Measurements from ENCODE around the gene CYP4F12. TPM values are rescaled to one million over a fixed set of nuclear protein-coding genes. Genes with fewer than 3 reads are reported as not detected.

Gene CYP4F12, protein sequence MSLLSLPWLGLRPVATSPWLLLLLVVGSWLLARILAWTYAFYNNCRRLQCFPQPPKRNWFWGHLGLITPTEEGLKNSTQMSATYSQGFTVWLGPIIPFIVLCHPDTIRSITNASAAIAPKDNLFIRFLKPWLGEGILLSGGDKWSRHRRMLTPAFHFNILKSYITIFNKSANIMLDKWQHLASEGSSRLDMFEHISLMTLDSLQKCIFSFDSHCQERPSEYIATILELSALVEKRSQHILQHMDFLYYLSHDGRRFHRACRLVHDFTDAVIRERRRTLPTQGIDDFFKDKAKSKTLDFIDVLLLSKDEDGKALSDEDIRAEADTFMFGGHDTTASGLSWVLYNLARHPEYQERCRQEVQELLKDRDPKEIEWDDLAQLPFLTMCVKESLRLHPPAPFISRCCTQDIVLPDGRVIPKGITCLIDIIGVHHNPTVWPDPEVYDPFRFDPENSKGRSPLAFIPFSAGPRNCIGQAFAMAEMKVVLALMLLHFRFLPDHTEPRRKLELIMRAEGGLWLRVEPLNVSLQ
- not detected in 2 replicates for total RNA-seq

DNA sequence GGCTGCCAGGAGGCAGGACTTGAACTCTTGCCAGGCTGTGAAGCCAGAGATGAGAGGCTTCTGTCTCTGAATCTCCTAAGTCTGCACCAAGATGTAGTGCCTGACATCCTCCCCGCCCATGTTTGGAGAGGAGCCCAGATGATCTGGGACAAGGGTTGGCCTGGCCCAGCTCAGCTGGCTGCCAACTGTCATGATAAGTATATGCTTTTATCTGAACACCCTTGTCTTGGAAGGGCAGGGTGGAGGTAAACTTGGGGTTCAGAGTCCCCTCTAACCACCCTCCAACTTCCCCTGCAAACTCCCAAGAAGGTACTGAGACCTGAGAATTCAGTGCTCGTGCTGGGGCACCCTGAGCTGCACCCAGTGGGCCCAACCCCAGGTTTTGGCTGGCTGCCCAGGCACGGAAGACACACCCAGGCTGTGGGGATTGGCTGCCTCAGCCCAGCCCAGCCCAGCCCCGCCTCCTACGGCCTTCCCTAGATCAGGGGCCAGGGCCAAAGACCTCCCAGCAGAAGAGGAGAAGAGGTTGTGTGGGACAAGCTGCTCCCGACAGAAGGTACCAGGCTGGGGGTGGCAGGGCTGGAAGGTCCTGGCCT, at the start of gene CYP4F12:
TSS of gene CYP4F12 (plus strand) at position 508 of the 596 bp plus-strand sequence. CDS start 443 bp downstream, outside the sequence.
- Mint-ChIP-seq H3K9me3 (peaks cover 12% of the 10 kb centered on the region), H3K36me3 (ENCODE audit: low read depth) (no peaks in the 10 kb centered on the region), H3K27ac (no peak within 1 kb of the TSS), H3K27me3 (ENCODE audit: low read depth) (no peaks in the 10 kb centered on the region), H3K4me1 (ENCODE audit: low read depth) (no peaks in the 10 kb centered on the region), H3K4me3 (ENCODE audit: low read depth) (no peak within 1 kb of the TSS)
- DNase-seq (ENCODE audit: low spot score): no peak
- intact Hi-C loops (cut with micrococcal nuclease): no loop called here

DNA sequence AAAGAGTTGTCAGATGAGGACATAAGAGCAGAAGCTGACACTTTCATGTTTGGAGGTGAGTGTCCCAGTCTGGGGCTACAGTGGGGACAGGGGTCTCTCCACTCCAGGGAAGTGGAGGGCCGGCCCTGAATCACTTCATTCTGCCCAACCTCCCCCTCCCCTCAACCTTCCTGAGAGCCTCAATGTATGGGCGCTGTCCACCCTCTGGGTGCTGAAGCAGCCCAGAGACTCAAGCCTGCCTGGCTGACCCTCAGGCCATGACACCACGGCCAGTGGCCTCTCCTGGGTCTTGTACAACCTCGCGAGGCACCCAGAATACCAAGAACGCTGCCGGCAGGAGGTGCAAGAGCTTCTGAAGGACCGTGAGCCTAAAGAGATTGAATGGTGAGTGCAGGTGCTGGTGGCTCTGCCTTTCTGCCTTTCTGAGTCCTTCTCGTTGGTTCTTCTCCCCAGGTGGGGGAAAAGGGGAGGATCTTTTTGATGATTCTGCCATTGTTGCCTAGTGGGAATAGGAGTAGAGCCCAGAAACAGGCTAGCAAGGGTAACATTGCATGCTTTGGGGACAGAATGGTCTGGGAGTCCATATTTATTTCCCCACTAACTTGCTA, 49.1 kb upstream of the CYP4F12 start:
- Mint-ChIP-seq H3K36me3 (ENCODE audit: low read depth) (no peaks in the 10 kb centered on the region), H3K4me3 (ENCODE audit: low read depth) (no peak overlapping the region), H3K27ac (no peak overlapping the region), H3K4me1 (ENCODE audit: low read depth) (no peaks in the 10 kb centered on the region), H3K9me3 (no peaks in the 10 kb centered on the region), H3K27me3 (ENCODE audit: low read depth) (no peaks in the 10 kb centered on the region)
- DNase-seq (ENCODE audit: low spot score): no peak
- intact Hi-C loops (cut with micrococcal nuclease): no loop called here

DNA sequence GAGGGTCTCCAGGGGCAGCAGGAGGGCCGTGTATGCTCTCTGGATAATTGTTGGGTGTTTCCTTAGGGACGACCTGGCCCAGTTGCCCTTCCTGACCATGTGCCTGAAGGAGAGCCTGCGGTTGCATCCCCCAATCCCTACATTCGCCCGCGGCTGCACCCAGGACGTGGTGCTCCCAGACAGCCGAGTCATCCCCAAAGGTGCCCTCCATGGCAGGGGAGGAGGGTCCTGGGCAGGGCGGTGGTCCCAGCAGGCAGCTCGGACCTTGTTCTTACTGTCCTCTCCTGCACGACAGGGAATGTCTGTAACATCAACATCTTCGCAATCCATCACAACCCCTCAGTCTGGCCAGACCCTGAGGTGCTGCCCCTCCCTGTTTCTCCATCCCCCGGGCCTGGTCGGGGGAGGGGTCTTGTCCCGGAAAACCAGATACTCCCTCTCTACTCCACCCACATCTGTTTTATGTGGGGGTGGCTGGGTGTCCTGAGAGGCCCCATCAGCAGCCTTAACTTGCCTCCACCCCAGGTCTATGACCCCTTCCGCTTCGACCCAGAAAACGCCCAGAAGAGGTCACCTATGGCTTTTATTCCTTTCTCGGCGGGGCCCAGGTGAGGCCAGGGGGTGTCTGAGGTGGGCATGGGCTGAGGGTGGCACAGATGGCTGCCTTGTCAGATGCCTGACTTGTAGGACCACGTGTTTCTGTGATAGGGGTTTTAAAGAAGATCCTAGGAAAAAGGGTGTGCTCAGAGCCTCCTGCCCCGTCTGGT, 44.5 kb upstream of the CYP4F12 start:
- no peak overlapping the region for H3K27ac Mint-ChIP-seq
- H3K27me3 Mint-ChIP-seq (ENCODE audit: low read depth): peaks cover 2% of the 10 kb centered on the region
- intact Hi-C loops (cut with micrococcal nuclease): loop anchor here (2.0 kb wide), 1 partner anchor 554 kb away; no protein-coding TSS in a partner anchor
- H3K36me3 Mint-ChIP-seq (ENCODE audit: low read depth): no peaks in the 10 kb centered on the region
- no peaks in the 10 kb centered on the region for H3K9me3 Mint-ChIP-seq
- H3K4me3 Mint-ChIP-seq (ENCODE audit: low read depth): no peak overlapping the region
- no peak for DNase-seq (ENCODE audit: low spot score)
- H3K4me1 Mint-ChIP-seq (ENCODE audit: low read depth): no peaks in the 10 kb centered on the region

DNA sequence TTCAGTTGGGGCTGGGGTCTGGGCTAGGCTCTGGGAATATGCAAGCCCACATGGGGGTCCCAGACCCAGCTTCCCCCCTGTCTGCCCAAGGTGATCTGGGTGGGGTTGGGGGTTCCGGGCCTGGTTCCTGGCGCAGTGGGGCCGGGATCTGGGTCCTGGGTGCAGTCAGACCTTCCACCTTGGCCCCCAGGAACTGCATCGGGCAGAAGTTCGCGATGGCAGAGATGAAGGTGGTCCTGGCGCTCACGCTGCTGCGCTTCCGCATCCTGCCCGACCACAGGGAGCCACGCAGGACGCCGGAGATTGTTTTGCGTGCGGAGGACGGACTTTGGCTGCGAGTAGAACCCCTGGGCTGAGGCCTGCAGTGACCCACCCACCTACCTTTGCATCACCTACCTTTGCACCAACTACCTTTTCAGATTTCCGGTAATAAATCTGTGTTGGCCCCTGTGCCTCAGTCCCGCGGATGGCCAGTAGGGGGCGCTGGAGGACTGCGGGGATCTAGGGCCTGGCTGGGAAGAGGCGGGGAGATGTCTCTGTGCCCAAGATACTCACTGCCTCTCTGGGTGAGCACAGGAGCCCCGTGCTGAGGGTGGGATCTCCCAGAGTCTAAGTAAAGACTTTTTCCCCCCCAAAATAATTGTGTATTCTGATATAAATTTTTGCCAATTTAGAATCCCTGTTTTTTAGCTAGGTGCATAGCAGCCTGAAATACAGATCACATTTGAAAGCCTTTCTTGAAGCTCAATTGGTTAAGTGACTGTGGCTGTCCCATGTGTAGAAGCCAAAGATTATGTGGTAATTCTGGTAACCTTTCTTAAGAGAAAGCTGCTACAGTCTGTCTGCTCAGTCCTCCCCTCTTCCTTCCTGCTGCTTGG, 43.6 kb upstream of the CYP4F12 start:
- Mint-ChIP-seq H3K36me3 (ENCODE audit: low read depth) (no peaks in the 10 kb centered on the region), H3K27ac (no peak overlapping the region), H3K27me3 (ENCODE audit: low read depth) (peaks cover 2% of the 10 kb centered on the region), H3K4me1 (ENCODE audit: low read depth) (no peaks in the 10 kb centered on the region), H3K4me3 (ENCODE audit: low read depth) (no peak overlapping the region), H3K9me3 (no peaks in the 10 kb centered on the region)
- peak; percentile 74 for DNase-seq (ENCODE audit: low spot score)
- intact Hi-C loops (cut with micrococcal nuclease): loop anchor here (2.0 kb wide), 1 partner anchor 554 kb away; no protein-coding TSS in a partner anchor

DNA sequence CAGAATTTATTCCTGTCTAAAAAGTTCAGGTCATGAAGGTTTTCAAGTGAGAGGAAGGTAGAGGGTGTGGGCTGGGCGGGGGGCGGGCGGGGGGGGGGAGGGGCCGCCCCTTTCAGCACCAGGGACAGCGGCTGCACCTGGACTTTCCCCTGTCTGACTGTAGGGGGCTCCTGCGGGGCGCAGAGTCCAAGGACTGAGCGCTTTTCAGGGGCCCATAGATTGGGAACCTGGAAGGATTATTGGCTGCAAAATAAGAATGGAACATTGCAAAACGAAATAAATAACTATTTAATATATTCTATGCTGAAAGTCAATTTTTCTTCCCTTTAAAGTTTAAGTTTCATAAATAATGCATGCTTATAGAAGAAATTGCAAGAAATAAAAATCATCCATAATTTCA, 41.1 kb upstream of the CYP4F12 start:
- H3K4me1 Mint-ChIP-seq (ENCODE audit: low read depth): no peaks in the 10 kb centered on the region
- H3K27ac Mint-ChIP-seq: no peak overlapping the region
- no peaks in the 10 kb centered on the region for H3K9me3 Mint-ChIP-seq
- no peak overlapping the region for H3K4me3 Mint-ChIP-seq (ENCODE audit: low read depth)
- peaks cover 5% of the 10 kb centered on the region for H3K27me3 Mint-ChIP-seq (ENCODE audit: low read depth)
- DNase-seq (ENCODE audit: low spot score): no peak
- intact Hi-C loops (cut with micrococcal nuclease): no loop called here
- H3K36me3 Mint-ChIP-seq (ENCODE audit: low read depth): no peaks in the 10 kb centered on the region

DNA sequence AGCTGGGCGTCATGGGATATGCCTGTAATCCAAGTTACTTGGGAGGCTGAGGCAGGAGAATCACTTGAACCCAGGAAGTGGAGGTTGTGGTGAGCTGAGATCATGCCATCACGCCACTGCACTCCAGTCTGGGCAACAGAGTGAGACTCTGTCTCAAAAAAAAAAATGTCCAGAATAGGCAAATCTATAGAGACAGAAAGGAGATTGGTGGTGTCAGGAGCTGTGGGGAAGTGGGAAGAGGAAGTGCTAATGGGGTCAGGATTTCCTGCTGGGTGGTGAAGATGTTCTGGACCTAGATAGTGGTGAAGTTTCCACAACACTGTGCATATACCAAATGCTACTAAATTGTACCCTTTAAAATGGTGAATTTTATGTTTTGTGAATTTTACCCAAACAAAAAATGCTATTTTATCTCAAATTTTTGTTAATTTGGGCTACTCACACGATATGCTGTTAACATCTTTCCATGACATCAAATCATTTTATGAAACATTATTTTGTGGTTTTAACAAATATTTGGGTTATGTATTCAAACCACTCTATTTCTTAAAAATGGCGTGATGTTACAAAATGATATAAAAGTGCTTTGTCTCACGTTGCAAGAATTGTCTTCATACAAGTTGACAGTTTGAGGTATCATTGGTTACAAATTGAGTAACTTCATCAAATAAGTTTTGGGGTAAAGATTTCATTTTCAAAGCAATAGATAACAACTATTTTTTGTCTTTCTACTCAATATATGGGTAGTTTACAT, 39.6 kb upstream of the CYP4F12 start:
- H3K36me3 Mint-ChIP-seq (ENCODE audit: low read depth): no peaks in the 10 kb centered on the region
- intact Hi-C loops (cut with micrococcal nuclease): no loop called here
- no peak for DNase-seq (ENCODE audit: low spot score)
- H3K4me1 Mint-ChIP-seq (ENCODE audit: low read depth): no peaks in the 10 kb centered on the region
- no peak overlapping the region for H3K27ac Mint-ChIP-seq
- no peak overlapping the region for H3K4me3 Mint-ChIP-seq (ENCODE audit: low read depth)
- peaks cover 5% of the 10 kb centered on the region for H3K27me3 Mint-ChIP-seq (ENCODE audit: low read depth)
- H3K9me3 Mint-ChIP-seq: no peaks in the 10 kb centered on the region

DNA sequence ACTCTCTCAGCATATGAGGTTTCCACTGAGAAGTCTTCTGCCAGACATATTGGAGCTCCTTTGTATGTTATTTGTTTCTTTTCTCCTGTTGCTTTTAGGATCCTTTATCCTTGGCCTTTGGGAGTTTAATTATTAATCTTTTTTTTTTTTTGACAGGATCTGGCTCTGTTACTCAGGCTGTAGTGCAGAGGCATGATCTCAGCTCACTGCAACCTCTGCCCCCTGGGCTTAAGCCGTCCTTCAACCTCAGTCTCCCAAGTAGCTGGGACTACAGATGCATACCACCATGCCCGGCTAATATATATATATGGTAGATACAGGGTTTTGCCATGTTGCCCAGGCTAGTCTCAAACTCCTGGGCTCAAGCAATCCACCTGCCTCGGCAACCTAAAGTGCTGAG, 38.8 kb upstream of the CYP4F12 start:
- intact Hi-C loops (cut with micrococcal nuclease): no loop called here
- no peaks in the 10 kb centered on the region for H3K4me1 Mint-ChIP-seq (ENCODE audit: low read depth)

DNA sequence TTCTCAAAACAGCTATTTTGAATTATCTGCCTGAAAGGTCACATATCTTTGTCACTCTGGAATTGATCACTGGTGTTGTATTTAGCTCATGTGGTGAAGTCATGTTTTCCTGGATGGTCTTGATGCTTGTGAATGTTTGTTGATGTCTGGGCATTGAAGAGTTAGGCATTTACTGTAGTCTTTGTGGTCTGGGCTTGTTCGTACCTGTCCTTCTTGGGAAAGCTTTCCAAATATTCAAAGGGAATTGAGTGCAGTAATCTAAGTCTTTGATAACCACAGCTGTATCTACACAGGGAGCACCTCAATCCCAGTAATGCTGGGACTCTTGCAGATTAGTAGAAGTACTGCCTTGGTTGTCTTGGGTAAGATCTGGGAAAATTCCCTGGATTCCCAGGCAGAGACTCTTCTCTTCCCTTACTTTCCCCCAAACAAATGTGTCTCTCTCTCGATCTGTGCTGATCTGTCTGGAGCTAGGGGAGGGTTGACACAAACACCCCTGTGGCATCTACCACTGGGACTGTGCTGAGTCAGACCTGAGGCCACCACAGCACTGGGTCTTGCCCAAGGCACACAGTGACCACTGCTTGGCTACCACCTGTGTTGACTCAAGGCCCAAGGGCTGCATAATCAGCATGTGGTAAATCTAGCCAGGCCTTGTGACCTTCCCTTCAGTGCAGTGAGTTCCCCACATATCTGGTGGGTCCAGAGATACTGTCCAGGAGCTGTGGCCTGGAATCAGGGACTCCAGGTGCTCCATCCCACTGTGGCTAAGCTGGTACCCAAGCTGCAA, 37.7 kb upstream of the CYP4F12 start:
- Mint-ChIP-seq H3K4me1 (ENCODE audit: low read depth) (no peaks in the 10 kb centered on the region), H3K4me3 (ENCODE audit: low read depth) (no peak overlapping the region), H3K36me3 (ENCODE audit: low read depth) (no peaks in the 10 kb centered on the region), H3K27ac (no peak overlapping the region), H3K9me3 (no peaks in the 10 kb centered on the region), H3K27me3 (ENCODE audit: low read depth) (peaks cover 5% of the 10 kb centered on the region)
- intact Hi-C loops (cut with micrococcal nuclease): no loop called here
- no peak for DNase-seq (ENCODE audit: low spot score)

More for the DNA sequence above, 38.8 kb upstream of the CYP4F12 start:
- no peak for DNase-seq (ENCODE audit: low spot score)
- Mint-ChIP-seq H3K4me3 (ENCODE audit: low read depth) (no peak overlapping the region), H3K36me3 (ENCODE audit: low read depth) (no peaks in the 10 kb centered on the region), H3K27ac (no peak overlapping the region), H3K27me3 (ENCODE audit: low read depth) (peaks cover 5% of the 10 kb centered on the region), H3K9me3 (no peaks in the 10 kb centered on the region)

DNA sequence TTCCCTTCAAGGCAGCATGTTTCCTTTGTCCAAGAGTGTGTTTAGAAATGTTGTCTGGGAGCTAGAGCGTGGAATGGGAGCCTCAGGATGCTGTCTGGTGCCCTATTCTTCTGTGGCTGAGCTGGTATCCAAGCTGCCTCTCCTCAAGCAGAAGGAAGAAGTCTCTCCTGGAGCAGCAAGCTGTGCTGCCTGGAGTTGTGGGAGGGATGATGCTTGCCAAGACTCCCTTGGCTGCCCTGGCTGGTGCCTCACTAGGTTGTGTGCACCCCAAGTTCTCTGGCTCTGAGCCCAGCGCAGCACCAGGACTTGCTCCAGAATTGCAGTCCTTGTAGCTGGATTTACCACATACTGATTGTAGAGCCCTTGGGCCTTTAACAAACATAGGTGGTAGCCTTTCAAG, 36.9 kb upstream of the CYP4F12 start:
- Mint-ChIP-seq H3K4me3 (ENCODE audit: low read depth) (no peak overlapping the region), H3K36me3 (ENCODE audit: low read depth) (no peaks in the 10 kb centered on the region), H3K27me3 (ENCODE audit: low read depth) (peaks cover 5% of the 10 kb centered on the region), H3K9me3 (no peaks in the 10 kb centered on the region), H3K4me1 (ENCODE audit: low read depth) (no peaks in the 10 kb centered on the region), H3K27ac (no peak overlapping the region)
- intact Hi-C loops (cut with micrococcal nuclease): no loop called here
- DNase-seq (ENCODE audit: low spot score): no peak

DNA sequence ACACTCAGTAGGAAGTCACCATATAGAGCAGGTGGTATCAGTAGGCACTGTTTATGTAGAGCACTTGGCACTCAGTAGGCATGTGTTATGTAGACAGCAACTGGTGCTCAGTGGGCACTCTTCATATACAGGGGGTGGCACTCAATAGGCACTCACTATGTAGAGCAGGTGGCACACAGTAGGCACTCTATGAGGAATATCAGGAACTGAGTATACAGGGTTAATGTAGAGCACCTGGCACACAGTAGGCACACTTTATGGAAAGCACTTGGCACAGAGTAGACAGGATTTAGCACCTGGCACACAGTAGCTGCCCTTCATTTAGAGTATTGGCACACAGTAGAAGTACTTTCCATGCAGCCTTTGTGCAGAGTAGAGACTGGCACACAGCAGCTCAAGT, 33.3 kb upstream of the CYP4F12 start:
- Mint-ChIP-seq H3K36me3 (ENCODE audit: low read depth) (no peaks in the 10 kb centered on the region), H3K4me3 (ENCODE audit: low read depth) (no peak overlapping the region), H3K27me3 (ENCODE audit: low read depth) (peaks cover under 1% of the 10 kb centered on the region), H3K4me1 (ENCODE audit: low read depth) (no peaks in the 10 kb centered on the region), H3K27ac (no peak overlapping the region), H3K9me3 (no peaks in the 10 kb centered on the region)
- DNase-seq (ENCODE audit: low spot score): no peak
- intact Hi-C loops (cut with micrococcal nuclease): no loop called here

Data from activated T-helper 2 cell treated with anti-CD3 and anti-CD28 coated beads, Interferon-gamma antibody, Interleukin-2, Interleukin-4, amounts not matched to agents 10 μg/mL and 5 μg/mL and 100 μg/mL, durations not matched to agents 14 hours and 24 hours and 36 hours (primary cell).